NCI-H774 (cell line): ENCODE measurements around the gene ISCA1.

ENCODE experiments used
- DNase-seq: peaks from one replicate; lab custom pipeline; 2025; lab: John Stamatoyannopoulos, UW

ISCA1 gene

GRCh38 chr9:86230858-86231257, 51.5 kb downstream of the ISCA1 start:
- DNase-seq, result no peak

DNA sequence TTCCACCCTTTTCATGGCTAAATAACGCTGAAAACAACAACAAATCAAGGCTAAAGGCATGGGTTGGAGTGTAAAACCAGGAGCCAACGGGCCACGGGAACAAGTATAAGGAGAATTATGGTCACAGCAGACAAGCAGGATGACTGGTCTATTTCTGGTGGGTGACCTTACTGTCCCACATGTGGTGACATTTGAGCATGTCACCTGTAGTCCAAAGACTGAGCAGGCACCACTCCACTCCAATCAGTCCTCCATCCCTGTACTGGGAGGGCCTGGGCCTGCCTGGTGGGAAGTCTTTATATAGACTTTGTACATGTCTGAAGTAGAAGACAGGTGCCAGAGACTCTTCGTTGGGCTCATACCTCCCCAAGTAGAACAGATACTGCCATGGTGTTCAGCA, 59.7 kb downstream of the ISCA1 start:
- DNase-seq, result no peak

DNA sequence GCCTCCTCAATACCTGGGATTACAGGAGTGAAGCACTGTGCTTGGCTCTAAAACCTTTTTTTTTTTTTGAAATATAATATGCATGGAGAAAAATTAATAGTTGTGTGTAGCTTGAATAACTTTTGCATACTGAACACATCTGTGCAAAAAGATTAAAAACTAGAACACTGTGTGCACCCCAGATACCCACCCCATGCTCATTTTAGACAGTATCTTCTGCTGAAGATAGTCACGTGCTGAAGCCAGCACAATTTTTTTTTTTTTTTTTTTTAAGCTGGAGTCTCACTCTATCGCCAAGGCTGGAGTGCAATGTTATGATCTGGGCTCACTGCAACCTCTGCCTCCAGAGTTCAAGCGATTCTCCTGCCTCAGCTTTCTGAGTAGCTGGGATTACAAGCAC, 62.7 kb downstream of the ISCA1 start:
- no peak for DNase-seq

- DNase-seq, result no peak
Observed at GRCh38 chr9:86217076-86217755, 65.1 kb downstream of the ISCA1 start.
